ENCODE results near the gene CCDC8.
"Not testable (repeated sequence)": the region's sequence is repeated elsewhere in the genome, so short reads cannot be mapped to it uniquely, and the experiment has no call there.

CCDC8 gene, protein sequence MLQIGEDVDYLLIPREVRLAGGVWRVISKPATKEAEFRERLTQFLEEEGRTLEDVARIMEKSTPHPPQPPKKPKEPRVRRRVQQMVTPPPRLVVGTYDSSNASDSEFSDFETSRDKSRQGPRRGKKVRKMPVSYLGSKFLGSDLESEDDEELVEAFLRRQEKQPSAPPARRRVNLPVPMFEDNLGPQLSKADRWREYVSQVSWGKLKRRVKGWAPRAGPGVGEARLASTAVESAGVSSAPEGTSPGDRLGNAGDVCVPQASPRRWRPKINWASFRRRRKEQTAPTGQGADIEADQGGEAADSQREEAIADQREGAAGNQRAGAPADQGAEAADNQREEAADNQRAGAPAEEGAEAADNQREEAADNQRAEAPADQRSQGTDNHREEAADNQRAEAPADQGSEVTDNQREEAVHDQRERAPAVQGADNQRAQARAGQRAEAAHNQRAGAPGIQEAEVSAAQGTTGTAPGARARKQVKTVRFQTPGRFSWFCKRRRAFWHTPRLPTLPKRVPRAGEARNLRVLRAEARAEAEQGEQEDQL

DNA sequence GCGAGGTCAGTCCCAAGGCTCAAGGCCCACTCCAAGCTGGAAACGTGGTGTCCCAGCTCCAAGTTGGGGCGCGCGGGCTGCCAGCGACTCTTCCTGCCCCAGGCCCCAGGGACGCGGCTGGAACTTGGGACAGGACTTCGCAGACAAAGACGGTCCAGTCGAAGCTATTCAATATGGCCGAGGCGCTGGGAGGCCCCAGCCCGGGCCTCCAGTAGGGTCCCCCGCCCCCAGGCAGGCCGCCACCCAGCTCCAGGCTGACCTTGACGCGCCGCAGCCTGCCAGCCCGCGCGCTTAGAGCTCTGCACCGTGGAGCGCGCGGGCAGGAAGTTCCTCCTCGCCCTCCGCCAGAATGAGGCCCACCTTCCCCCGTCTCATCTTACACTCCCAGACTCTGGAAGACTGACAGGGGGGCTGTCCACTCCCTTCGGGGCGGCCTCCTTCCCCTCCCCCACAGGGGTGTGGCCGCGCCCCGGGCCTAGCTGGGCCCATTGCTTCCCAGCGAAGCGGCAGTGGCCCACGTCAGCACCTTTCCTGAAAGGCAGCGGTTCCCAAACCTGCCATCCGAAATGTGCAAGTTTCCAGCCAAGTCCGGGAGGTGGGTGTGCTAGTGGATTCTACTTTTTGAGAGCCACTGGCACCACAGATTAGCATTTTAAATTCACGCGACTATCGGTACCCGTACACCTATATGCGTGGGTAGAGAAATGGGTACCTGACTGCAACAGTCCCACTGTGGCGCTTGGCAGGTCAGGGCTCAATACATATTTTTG lies at the start of gene CCDC8:
Gene CCDC8 (minus strand): TSS at position 303 of the 770 bp plus-strand sequence. CDS start 754 bp downstream, outside the sequence.
- no peak for FAIRE-seq

DNA sequence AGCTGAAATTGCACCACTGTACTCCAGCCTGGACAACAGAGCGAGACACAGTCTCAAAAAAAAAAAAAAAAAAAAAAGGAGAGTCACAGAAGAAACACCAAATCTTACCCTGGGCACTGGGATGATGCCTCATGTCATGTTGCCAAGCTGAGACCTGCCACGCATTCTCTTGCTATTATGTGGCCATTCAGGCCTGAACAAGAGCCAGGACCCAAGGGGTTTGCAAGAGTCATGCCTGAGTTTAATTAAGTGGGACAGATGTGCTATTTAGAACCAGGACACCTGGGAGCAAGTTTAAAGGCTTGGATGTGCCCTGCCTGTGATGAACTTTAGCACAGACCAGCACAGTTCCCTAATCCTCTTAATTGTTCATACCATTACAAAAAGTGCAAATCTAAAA lies 48.2 kb upstream of the CCDC8 start:
- no peak for FAIRE-seq

DNA sequence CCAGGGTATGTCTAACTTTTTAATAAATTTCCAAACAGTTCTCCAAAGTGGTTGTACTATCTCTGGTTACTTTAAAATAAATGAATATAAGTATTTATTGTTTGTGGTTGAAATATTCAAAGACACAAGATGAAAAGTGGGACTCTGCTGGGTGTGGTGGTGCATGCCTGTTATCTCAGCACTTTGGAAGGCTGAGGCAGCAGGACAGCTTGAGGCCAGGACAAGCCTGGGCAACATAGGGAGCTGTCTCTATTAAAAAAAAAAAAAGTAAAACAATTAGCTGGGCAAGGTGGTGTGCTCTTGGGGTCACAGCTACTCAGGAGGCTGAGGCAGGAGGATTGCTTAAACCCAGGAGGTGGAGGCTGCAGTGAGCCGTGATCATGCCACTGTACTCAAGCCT lies 47.6 kb upstream of the CCDC8 start:
- FAIRE-seq: no peak

DNA sequence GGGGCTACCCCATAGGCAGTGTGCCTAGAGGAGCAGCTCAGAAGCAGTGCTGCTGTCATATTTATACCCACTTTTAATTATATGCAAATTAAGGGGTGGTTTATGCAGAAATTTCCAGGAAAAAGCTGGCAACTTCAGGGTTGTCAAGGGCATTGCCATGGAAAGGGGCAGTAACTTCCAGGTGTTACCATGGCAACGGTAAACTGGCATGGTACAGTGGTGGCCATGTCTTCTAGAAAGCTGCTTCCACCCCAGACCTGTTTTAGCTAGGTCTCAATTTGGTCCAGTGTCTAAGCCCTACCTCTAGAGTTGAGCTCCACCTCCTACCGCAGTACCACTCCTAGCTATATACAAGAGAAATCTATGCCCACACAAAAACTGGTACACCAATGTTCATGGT lies 46.7 kb upstream of the CCDC8 start:
- FAIRE-seq: no peak

DNA sequence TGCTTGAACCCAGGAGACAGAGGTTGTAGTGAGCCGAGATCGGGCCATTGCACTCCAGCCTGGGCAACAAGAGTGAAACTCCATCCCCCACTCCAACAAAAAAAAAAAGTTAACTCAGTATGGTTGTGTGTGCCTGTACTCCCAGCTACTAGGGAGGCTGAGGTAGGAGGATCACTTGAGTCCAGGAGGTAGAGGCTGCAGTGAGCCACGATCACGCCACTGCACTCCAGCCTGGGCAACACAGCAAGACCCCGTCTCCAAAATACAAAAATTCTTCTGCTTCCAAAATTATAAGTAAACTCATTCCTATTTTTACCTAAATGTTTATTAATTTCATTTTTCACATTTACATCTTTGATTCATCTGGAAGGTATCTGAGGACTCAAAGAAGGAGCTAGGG lies 43.6 kb upstream of the CCDC8 start:
- no peak for FAIRE-seq

DNA sequence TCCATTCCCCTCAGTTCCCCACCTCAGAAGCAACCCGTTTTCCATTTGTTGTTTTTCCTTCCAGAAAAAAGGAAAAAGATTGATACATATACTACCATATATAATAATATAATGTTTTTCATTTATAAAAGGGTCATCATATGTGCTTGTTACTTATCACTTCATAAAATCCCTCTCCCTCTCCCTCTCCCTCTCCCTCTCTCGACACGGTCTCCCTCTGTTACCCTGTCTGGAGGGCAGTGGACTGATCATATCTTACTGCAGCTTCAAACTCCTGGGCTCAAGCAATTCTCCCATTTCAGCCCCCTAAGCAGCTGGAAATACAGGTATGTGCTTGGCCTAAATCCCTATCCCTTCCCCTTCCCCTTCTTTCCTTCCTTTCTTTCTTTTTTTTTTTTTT lies 40.9 kb upstream of the CCDC8 start:
- no peak for FAIRE-seq

DNA sequence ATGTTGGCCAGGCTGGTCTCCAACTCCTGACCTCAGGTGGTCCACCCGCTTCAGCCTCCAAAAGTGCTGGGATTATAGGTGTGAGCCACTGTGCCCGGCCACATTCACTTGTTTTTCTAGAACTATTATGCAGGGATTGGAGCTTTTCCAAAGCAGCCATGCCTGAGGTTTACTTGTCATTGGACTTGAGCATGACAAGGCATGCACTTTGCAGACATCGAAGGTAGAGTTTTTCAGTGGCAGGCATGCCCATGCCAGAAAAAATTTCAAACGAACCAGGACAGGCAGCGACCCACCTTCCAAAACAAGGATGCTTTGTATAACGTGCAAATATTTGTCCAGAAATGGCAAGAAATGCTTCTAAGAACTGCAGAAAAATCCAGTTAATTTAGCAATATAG lies 40.3 kb upstream of the CCDC8 start:
- no peak for FAIRE-seq

DNA sequence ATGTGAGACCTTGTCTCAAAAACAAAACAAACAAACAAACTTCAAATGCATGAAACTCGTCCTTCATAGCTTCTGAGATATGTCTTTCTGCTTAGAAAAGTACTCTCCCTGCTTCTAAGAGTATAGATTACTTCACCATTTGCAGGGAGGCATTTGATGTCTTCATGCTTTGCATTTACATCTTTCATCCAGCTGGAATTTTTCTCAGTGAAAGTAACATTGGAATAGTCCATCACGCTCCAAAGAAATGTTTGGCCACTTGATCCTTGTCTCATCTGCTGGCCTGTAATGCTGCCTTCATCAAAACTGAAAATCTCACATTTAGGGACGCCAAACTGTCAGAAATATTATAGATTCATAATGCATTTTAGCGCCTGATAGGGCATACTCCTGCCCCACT lies 38.8 kb upstream of the CCDC8 start:
- no peak for FAIRE-seq

DNA sequence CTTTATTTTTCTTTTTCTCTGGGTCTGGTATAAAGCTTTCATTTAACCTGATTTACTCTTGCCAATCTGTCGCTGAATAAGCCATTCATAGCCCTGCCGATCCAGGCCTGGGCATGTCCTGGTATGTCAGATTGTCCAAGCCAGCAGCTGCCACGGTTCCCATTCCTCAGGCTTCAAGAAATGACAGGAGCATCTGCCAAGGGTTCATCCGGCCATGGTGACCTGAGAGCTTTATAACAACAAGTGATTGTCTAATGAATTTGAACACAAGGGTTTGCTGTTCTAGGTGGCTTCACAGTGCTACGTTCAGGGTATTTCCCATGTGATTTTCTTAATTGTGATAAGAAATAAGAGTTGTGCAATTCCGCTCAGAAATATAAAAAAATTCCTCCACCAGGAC lies 38.0 kb upstream of the CCDC8 start:
- FAIRE-seq: no peak

GRCh38 chr19:46450737-46451136 lies 37.4 kb upstream of the CCDC8 start:
- FAIRE-seq: no peak

DNA sequence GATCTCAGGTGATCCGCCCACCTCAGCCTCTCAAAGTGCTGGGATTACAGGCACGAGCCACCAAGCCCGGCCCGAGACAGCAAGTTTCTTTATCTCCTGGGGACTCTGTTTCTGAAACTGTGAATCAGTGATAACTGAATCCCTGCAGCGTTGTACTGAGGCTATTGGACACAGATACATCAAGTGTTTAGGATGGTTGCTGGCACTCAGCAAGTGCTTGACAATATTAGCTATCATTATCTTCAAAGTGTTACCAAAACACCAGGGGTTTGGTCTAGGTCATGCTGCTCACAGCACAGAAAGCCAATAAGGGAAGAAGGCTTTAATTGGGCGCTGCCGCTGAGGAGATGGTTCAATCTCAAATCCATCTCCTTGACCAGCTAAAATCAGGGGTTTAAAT lies 35.9 kb upstream of the CCDC8 start:
- FAIRE-seq: no peak

DNA sequence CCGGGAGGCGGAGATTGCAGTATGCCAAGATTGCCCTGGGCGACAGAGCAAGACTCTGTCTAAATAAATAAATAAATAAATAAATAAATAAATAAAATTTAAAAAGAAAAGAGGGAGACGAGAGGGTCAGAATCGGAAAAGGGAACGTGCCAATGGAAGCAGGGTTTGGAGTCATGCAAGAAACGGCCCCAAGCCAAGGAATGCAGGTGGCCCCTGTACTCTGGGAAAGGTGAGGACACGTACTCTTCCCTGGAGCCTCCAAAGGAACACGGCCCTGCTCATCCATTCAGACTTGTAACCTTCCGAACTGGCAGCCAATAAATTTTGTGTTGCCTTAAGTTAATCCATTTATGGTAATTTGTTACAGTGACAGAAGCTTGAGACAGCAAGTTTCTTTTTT lies 35.2 kb upstream of the CCDC8 start:
- no peak for FAIRE-seq

DNA sequence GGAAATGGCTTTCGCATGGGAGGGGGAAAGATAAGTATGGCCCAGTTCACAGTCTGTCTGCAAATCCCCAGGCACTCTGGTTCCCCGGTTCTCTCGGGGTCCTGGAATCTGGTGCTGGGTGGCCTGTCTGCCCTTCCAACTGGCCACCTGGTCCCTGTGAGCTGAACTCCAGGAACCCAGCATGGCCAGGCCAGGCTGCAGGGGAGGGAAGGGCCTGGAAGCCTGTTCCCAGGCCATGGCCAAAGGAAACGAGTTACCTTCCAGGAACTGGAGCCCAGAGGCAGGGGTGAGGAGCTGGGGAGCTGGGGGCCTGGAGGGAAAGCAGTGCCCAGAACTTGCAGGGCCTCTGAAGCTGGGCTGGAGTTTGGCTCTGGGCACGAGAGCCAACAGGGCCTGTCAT lies 34.5 kb upstream of the CCDC8 start:
- no peak for FAIRE-seq

- no peak for FAIRE-seq
Observed at GRCh38 chr19:46447006-46447405, 33.6 kb upstream of the CCDC8 start.

DNA sequence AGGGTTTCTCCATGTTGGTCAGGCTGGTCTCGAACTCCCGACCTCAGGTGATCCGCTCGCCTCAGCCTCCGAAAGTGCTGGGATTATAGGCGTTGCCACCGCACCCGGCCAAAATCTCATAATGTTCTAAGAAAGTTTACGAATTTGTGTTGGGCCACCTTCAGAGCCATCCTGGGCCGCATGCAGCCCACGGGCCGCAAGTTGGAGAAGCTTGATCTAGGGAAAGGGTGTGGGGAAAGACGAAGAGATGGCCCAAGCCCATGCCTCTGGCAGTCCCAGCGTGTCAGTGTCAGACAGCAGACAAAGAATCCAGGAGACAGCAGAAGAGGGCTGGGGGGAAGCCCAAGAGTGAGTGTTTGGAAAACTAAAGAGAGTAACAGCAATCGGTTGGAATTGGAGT lies 32.7 kb upstream of the CCDC8 start:
- no peak for FAIRE-seq

GRCh38 chr19:46442808-46443450 lies 29.6 kb upstream of the CCDC8 start:
- FAIRE-seq: no peak

DNA sequence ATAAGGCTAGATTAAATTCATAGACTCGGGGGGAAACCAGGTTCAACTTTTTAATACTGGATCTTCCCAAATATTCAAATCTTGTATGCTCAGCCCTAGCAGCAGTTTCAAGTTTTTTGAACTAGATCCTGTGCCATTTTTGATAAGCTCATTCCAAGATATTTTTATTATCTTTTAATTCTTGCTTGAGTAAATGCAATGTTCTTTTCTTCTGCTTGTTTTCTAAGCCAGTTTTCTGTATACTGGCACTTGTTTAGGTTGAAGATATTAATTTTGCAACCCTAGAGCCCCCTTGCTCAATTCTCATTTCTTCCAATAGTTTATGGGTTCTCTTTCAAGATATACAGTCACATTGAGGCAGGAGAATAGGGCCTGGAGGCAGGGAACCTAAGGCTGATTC lies 28.5 kb upstream of the CCDC8 start:
- no peak for FAIRE-seq

- not testable (repeated sequence) for FAIRE-seq
Observed at GRCh38 chr19:46435689-46436088, 22.3 kb upstream of the CCDC8 start.

DNA sequence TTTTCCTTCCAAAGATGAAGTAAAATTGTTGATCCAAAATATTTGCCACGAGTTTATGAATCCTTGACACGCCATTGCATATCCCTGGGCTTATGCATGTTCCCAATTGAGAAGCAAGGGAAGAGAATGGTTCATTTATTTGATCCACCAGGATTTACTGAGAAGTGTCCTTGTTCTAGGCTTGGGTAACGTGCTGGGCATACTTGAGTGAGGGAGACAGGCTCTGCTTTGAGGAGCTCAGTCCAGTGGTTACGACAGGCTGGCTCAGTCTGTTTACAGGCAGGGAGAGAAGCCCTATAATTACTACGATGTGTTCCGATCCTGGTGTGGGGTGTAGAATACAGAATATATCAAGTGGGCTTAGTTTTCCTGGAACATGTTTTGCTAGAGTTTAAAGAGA lies 21.6 kb upstream of the CCDC8 start:
- FAIRE-seq: no peak

DNA sequence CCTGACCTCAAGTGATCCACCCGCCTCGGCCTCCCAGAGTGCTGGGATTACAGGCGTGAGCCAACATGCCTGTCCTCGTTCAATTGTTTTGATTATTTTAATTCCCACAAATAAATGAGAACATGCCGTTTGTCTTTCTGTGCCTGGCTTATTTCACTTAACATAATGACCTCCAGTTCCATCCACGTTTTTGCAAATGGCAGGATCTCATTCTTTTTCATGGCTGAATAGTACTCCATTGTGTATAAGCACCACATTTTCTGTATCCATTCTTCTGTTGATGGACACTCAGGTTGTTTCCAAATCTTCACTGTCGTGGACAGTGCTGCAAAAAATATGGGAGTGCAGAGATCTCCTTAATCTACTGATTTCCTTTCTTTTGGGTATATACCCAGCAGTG lies 20.1 kb upstream of the CCDC8 start:
- not testable (repeated sequence) for FAIRE-seq

DNA sequence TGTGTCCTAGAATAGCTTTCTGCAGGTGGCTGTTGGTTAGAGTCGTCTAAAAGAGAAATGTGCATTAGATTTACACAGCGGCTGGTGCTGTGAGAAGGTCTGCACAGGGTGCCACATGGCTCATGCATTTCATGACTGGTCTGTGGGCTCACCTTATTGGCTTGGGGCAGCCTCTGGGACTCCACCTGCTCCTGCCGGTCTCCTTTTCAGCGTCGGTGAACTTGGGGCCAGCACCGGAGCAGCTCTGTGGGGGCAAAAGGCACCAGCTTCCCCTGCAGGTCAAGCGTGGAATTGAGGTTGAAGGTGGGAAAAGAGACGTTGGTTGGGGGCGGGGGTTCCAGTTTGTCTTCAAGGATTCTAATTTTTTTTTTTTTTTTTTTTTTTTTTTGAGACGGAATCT lies 18.5 kb upstream of the CCDC8 start:
- FAIRE-seq: no peak

- no peak for FAIRE-seq
Observed at GRCh38 chr19:46429999-46430398, 16.6 kb upstream of the CCDC8 start.

Measured in colon (tissue), 2 donors.